ENCODE measurements around the gene LDHD.
A peak's percentile ranks its signal among the peaks of the same experiment; 100 is the strongest.

The LDHD gene

GRCh38 chr16:75064403-75065148, 52.0 kb downstream of the LDHD start:
- H3K4me3 ChIP-seq (replicated peaks; ENCODE audit: insufficient read depth, low read length) = no peak overlapping the region

GRCh38 chr16:75063549-75064088, 53.0 kb downstream of the LDHD start:
- DNase-seq (ENCODE audit: low read depth in 1 of 2, low spot score in 1 of 2) = no peak
- H3K27ac ChIP-seq (replicated peaks) = peak overlapping the region; percentile 96
- no peak overlapping the region for H3K4me3 ChIP-seq (replicated peaks; ENCODE audit: insufficient read depth, low read length)
- H3K27me3 ChIP-seq (ENCODE audit: insufficient read depth, poor library complexity, severe bottlenecking) = no peaks in the 10 kb centered on the region
- TF ChIP-seq CTCF (IDR thresholded peaks at IDR 0.05; ENCODE audit: insufficient read depth, low read length) (no peak), SPI1 (IDR thresholded peaks at IDR 0.05; ENCODE audit: borderline replicate concordance, low read depth) (no peak), REST (IDR thresholded peaks at IDR 0.05; ENCODE audit: insufficient replicate concordance, low read depth) (no peak), POLR2AphosphoS5 (IDR thresholded peaks at IDR 0.05; ENCODE audit: low read depth) (no peak), GABPA (IDR thresholded peaks at IDR 0.05; ENCODE audit: low read depth) (no peak)

More at GRCh38 chr16:75064403-75065148, 52.0 kb downstream of the LDHD start:
- DNase-seq (ENCODE audit: low read depth in 1 of 2, low spot score in 1 of 2) = peak; percentile 78 to 91
- H3K27ac ChIP-seq (replicated peaks) = peak overlapping the region; percentile 96
- TF ChIP-seq REST (IDR thresholded peaks at IDR 0.05; ENCODE audit: insufficient replicate concordance, low read depth) (no peak), POLR2AphosphoS5 (IDR thresholded peaks at IDR 0.05; ENCODE audit: low read depth) (peak; percentile 92)
- no peaks in the 10 kb centered on the region for H3K27me3 ChIP-seq (ENCODE audit: insufficient read depth, poor library complexity, severe bottlenecking)

- no peak for DNase-seq (ENCODE audit: low read depth in 1 of 2, low spot score in 1 of 2)
- H3K4me3 ChIP-seq (replicated peaks; ENCODE audit: insufficient read depth, low read length) = no peak overlapping the region
- TF ChIP-seq SPI1 (IDR thresholded peaks at IDR 0.05; ENCODE audit: borderline replicate concordance, low read depth) = no peak
- TF ChIP-seq REST (IDR thresholded peaks at IDR 0.05; ENCODE audit: insufficient replicate concordance, low read depth) = no peak
- TF ChIP-seq POLR2AphosphoS5 (IDR thresholded peaks at IDR 0.05; ENCODE audit: low read depth) = no peak
- TF ChIP-seq GABPA (IDR thresholded peaks at IDR 0.05; ENCODE audit: low read depth) = no peak
- no peak for TF ChIP-seq CTCF (IDR thresholded peaks at IDR 0.05; ENCODE audit: insufficient read depth, low read length)
- H3K27me3 ChIP-seq (ENCODE audit: insufficient read depth, poor library complexity, severe bottlenecking) = no peaks in the 10 kb centered on the region
- H3K27ac ChIP-seq (replicated peaks) = peak overlapping the region; percentile 96
Observed at GRCh38 chr16:75062976-75063346, 53.6 kb downstream of the LDHD start.

Data from HL-60 (cell line).